Endometrial microvascular endothelial cells (primary cell): Measurements from ENCODE around the gene BORCS6. TPM values are rescaled to one million over a fixed set of nuclear protein-coding genes. Genes with fewer than 3 reads are reported as not detected.

ENCODE experiments used
- in situ Hi-C: cut with HindIII; loops from 2 replicates; pipeline ENCODE4 v1.10.0; 2017; ENCODE audit warnings: low sequenced_read_pairs, low pct_unique_long_range_greater_than_20kb; ENCODE audit errors: inconsistent ontology term
- total RNA-seq: library from RNA; depleted of rRNA; stranded (reverse); fragments of >200 nt; gene quantifications from one replicate; pipeline ENCODE4 v1.2.3, GENCODE V29; 2015; ENCODE audit errors: inconsistent ontology term

Gene BORCS6
- total RNA-seq, 1 donor from 2014 or later, result 13.3 TPM

- in situ Hi-C loops, result no loop called here
Measured at GRCh38 chr17:8159459-8160223, 30.3 kb downstream of the BORCS6 start.

GRCh38 chr17:8159032-8159400 is 31.0 kb downstream of the BORCS6 start:
- in situ Hi-C loops, result no loop called here

- in situ Hi-C loops, result no loop called here
Measured at GRCh38 chr17:8158267-8159031, 31.5 kb downstream of the BORCS6 start.

GRCh38 chr17:8156246-8156992 is 33.6 kb downstream of the BORCS6 start:
- in situ Hi-C loops, result no loop called here

GRCh38 chr17:8155996-8156245 is 34.1 kb downstream of the BORCS6 start:
- in situ Hi-C loops, result no loop called here

GRCh38 chr17:8155231-8155995 is 34.6 kb downstream of the BORCS6 start:
- in situ Hi-C loops, result no loop called here

GRCh38 chr17:8154608-8155155 is 35.3 kb downstream of the BORCS6 start:
- in situ Hi-C loops, result no loop called here

GRCh38 chr17:8153957-8154607 is 35.9 kb downstream of the BORCS6 start:
- in situ Hi-C loops, result no loop called here

GRCh38 chr17:8153525-8153956 is 36.4 kb downstream of the BORCS6 start:
- in situ Hi-C loops, result no loop called here

GRCh38 chr17:8153031-8153451 is 36.9 kb downstream of the BORCS6 start:
- in situ Hi-C loops, result no loop called here

- in situ Hi-C loops, result no loop called here
Measured at GRCh38 chr17:8152112-8152775, 37.7 kb downstream of the BORCS6 start, which contains the start of gene PER1. Gene PER1, minus strand, starts transcription at chr17:8152404. Its CDS starts 1,698 bp downstream, at chr17:8150706.

GRCh38 chr17:8151641-8152111 is 38.3 kb downstream of the BORCS6 start:
- in situ Hi-C loops, result no loop called here

- in situ Hi-C loops, result no loop called here
Measured at GRCh38 chr17:8151120-8151640, 38.8 kb downstream of the BORCS6 start.

- in situ Hi-C loops, result no loop called here
Measured at GRCh38 chr17:8150194-8151119, 39.5 kb downstream of the BORCS6 start.

- in situ Hi-C loops, result no loop called here
Measured at GRCh38 chr17:8149419-8150193, 40.4 kb downstream of the BORCS6 start.

GRCh38 chr17:8148560-8148959 is 41.4 kb downstream of the BORCS6 start:
- in situ Hi-C loops, result no loop called here
